GM19240 (cell line): ENCODE data around the gene MICAL1.

ENCODE experiments used
- DNase-seq: peaks from one replicate; pipeline ENCODE4 v3.0.0; 2011; ENCODE audit warnings: low spot score; ENCODE audit not compliant: insufficient read length

MICAL1 gene, protein sequence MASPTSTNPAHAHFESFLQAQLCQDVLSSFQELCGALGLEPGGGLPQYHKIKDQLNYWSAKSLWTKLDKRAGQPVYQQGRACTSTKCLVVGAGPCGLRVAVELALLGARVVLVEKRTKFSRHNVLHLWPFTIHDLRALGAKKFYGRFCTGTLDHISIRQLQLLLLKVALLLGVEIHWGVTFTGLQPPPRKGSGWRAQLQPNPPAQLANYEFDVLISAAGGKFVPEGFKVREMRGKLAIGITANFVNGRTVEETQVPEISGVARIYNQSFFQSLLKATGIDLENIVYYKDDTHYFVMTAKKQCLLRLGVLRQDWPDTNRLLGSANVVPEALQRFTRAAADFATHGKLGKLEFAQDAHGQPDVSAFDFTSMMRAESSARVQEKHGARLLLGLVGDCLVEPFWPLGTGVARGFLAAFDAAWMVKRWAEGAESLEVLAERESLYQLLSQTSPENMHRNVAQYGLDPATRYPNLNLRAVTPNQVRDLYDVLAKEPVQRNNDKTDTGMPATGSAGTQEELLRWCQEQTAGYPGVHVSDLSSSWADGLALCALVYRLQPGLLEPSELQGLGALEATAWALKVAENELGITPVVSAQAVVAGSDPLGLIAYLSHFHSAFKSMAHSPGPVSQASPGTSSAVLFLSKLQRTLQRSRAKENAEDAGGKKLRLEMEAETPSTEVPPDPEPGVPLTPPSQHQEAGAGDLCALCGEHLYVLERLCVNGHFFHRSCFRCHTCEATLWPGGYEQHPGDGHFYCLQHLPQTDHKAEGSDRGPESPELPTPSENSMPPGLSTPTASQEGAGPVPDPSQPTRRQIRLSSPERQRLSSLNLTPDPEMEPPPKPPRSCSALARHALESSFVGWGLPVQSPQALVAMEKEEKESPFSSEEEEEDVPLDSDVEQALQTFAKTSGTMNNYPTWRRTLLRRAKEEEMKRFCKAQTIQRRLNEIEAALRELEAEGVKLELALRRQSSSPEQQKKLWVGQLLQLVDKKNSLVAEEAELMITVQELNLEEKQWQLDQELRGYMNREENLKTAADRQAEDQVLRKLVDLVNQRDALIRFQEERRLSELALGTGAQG

DNA sequence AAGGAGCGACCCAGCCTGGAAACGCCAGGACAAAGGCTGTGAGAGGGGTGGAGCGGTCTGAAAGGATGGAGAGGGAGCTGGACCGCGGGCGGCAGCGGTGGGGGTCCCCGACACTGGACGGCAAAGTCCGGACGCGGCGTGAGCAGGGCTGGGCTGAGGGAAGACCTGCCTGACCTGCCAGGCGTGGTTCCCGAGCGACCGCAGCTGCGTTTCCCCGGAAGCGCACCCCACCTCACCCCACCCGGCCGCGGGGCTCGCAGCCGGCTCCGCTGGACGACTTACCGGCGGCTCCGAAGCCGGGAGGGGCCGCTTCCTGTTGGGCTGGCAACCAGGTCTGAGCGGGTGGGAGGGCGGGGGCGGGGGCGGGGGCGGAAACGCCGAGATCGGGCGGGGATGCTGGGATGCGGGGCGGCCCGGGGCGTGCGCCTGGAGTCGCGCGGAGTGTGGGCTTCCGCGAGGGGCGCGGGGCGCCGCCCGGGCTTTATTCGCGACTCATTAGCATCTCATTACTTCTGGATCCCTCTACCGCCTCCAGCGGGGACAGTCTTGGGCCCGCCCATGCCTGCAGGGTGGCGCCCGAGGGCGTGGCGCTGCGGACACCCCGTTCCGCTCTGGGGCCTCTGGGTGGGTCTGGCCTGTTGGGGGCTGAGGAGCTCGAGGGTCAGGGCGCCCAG is at the start of gene MICAL1:
TSS of gene MICAL1 (minus strand) at position 336 of the 674 bp plus-strand sequence. CDS start 1,576 bp downstream, outside the sequence.
- DNase-seq = peak; percentile 43

DNA sequence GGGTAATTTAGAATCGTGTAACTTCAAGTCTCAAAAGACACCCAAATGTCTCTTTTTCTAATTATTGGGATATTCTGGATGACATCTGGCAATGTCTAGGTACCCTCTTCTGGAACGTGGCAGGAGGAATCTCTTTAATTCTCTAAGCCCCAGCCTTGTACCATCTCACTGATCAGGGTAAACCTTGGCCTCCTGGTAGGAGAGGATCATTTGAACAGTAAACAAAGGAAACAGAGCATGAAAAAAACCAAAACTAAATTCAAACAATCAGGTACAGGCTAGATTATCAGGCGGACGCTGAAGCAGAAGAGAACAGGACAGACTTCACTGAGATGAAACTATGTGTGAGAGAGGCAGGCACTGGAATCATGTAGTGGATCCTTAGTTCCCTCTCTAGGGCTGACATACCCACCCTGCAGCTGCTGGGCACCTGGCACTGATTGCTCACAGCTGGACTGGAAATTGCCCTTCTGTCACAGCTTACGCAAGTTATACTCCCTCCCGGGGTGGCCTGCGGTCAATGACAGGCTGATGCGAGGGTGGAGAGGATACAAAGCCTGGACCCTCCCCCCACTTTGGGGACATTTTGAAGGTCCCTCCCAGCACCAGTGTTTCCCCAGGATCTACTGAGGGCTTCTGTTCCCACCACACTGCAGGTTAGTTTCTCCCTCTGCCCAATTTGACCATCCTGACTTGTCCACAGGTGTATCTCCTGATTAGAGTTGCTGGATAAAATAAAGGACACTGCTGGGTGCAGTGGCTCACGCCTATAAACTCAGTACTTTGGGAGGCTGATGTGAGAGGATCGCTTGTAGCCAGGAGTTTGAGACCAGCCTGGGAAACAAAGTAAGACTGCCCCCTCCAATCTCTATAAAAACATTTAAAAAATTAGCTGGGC is 48.0 kb upstream of the MICAL1 start:
- no peak for DNase-seq

DNA sequence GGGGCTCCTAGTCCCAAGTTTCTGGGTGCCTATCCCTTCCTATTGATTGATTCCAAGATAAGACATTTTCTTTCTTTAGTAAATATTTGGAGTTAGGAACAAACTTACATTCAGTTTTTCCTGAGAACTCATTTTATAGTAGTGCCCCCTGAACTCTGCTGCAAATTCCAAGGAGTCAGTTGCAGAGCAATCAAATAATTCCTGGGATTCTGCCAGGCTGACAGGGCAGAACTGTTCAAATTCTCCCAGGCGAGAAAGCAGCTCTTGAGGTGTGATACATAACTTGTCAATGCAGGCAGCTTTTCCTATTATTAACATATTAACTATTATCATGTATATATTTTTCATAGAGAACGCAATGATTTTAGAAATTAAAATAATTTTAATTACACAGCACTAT is 43.4 kb upstream of the MICAL1 start:
- no peak for DNase-seq

DNA sequence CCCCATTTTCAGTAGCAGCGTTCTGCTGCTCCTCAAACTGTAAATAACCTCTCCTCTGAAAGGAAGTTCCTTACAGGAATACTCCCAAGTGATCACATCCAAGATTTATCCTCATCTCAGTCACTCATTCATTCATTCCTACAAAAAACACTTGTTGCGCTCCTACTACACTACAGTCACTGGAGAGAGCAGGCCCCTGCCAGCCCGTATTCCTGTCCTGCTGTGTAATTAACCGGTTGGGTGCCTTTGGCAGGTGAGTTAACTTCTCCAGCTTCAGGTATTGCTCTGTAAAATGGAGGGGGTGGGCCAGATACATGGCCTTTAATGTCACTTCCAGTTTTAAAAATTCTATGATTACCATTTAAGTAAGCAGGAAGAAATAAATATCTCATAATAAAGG is 42.5 kb upstream of the MICAL1 start:
- no peak for DNase-seq

DNA sequence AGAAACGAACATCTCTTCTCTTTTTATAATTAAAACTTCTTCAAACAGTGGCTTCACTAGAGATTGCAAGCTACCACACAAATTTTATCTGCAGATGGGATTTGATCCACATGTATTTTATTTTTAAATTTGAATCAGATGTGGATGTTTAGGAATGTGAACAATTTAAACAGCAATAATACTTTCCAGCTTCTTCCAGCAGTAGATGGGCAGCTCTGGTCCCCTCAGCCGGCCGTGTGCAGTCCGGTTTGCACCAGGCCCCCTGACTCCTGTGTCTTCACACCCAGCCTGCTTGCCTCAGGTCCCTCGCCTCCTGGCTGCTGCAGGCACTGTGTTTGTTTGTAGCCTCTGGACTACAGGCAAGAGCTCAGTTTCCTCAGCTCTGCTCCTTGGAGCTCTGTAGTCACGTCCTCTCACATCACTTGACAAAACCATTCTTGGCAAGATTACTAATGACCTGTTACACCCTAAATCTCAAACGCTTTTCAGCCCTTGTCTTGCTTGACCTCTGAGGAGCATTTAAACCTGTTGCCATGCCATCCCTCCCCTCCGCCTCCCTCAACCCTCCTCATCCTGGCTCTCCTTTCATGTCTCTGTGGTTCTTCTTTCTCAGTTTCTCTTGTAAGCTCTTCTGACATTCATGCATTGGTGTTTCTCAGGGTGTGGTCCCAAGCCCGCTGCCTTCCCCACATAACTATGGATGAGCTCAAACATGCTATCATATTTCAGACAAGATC is 40.6 kb upstream of the MICAL1 start:
- no peak for DNase-seq

DNA sequence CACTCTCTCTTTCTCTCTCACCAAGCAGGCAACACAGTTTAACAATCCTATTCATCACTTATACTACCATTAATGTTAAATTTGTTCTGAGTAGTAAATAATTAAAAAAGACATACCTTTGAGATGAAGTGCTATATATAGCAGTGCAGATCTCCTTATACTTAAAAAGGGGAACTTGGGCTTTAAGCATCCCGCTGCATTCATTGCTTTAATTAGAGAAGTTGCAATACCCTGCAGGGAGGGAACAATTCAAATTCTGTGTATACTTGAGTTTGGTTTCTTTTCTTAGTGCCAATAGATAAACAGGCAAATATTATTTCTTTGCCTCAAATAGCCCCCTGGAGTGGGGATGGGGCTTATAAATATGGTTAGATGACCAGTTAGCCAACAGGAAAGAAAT is 38.3 kb upstream of the MICAL1 start:
- no peak for DNase-seq

DNA sequence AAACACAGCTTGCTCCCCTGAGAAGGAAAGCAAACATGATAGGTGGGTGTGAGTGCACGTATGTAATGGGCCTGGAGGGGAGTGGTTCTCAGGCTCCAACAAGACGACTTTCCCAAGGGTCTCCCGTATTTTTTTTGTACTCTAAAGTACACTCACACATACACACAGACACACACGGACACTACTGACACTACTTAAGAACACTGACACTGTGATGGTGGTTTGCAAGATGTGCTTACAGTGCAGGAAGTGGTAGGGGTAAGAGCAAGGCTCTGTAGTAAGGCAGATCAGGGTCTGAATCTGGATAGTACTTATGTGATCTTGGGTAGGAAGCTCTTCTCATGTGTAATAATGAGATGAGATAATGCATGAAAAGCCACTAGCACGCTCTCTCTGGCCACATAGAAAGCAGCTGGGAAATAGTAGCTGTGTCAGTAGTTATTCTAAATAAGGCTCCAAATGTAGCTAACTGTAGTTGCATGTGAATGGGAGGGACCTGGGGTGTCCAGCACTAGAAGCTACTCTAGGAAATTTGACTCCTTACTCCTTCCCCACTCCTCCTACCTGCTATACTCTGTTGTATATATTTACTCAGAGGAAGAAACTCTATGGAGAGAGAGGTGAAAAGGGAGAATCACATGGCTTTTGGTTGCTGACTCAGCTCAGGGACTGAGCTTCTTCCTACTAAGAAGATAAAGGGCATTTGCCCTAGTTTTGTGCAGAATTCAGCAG is 35.8 kb upstream of the MICAL1 start:
- no peak for DNase-seq

DNA sequence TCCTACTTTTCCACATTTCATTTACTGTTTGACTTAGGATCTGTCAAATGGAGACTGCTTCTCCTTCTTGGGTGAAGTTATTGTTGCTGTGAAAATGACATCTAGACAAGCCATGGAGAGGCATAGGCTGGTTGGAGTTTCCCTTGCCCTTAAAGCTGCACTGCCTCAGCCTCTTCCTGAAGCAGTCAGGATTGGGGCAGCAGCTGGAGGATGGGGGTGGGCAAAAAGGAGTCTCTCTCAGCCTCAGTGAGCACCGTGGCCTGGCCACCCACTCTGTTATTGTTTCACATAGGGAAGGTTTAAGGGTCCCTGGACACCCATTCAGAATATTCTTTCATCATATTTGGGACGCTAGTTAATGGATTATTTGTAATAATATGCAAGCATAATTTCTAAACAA is 35.1 kb upstream of the MICAL1 start:
- no peak for DNase-seq

DNA sequence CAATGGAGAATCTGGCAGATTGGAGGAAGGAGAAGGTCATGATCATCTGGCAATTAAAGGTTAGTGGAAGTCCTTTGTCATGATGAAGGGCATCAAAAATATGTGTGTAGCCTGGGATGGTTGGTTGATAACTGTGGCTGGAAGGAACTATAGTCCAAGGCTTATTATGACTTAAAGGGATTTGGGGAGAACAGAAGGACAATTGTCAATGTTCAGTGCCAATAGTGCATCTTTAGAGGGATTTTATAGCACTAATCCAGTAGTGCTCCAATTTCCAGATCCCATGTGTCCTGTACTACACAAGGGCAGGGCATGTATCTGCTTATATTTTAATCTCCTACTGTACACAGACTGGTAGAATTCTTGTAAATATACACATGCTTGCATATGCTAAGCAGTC is 32.4 kb upstream of the MICAL1 start:
- no peak for DNase-seq

DNA sequence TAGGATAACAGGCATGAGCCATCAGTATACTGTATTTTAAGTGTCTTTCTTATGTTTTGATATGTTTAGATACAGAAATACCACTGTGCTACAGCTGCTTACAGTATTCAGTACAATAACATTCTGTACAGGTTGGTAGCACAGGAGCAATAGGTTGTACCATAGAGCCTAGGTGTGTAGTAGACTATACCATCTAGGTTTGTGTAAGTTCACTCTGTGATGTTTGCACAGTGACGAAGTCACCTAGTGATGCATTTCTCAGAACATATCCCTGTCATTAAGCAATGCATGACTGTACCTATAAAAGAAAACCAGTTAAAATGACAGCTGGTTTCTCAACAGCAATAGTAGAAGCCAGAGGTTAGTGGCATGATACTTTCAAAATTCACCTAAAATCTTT is 30.5 kb upstream of the MICAL1 start:
- no peak for DNase-seq

DNA sequence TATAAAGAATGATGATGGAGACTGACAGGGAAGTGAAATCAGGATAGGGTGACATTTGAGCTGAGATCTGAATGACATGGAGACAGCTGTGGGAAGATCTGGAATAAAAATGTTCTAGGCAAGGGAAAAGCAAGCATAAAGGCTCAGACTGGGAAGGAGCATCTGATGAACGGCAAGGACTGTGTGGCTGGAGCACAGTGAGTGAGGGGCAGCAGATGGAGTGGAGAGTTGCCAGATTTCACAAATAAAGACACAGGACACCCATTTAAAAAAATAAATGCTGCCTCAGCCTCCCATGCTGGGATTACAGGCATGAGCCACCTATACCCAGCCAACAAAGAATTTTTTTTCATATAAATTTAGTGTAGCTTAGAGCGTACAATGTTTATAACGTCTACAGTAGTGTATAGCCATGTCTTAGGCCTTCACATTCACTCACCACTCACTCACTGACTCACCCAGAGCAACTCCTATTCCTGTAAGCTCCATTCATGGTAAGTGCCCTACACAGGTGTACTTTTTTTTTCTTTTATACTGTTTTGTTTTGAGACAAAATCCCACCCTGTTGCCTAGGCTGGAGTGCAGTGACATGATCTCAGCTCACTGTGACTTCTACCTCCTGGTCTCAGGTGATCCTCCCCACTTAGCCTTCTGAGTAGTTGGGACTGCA is 29.8 kb upstream of the MICAL1 start:
- DNase-seq = no peak

DNA sequence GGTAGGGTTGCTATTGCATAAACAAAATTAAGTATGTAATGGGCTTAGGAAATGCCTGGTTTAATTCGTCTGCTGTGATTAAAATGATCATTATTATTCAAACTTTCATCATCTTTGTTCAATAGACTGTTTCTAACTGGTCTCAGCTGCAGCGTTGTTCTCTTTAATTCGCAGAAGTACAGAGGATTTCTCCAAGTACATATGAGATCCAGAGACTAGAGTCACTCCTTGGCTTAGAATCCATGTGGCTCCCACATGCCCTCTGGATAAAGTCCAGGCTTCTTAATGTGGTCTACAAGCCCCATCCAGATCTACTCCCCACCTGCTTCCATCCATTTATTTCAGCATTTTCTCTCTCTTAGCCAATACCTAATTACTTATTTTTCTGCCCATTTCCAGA is 28.6 kb upstream of the MICAL1 start:
- DNase-seq = no peak

DNA sequence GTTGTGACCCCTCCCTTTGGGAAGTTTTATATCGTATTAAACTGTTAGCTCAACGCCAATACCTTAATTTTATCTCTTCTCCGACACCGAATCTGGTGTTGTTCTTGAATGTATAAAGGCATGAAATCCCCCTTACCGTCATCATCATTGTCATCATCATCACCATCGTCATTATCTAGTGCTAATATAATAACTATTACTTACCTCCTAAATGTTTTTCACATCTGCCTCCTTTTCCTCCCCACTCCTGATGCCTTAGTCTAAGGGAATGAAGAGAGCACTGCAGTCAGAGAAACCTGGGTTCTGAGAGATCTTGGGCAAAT is 28.1 kb upstream of the MICAL1 start:
- DNase-seq = no peak

DNA sequence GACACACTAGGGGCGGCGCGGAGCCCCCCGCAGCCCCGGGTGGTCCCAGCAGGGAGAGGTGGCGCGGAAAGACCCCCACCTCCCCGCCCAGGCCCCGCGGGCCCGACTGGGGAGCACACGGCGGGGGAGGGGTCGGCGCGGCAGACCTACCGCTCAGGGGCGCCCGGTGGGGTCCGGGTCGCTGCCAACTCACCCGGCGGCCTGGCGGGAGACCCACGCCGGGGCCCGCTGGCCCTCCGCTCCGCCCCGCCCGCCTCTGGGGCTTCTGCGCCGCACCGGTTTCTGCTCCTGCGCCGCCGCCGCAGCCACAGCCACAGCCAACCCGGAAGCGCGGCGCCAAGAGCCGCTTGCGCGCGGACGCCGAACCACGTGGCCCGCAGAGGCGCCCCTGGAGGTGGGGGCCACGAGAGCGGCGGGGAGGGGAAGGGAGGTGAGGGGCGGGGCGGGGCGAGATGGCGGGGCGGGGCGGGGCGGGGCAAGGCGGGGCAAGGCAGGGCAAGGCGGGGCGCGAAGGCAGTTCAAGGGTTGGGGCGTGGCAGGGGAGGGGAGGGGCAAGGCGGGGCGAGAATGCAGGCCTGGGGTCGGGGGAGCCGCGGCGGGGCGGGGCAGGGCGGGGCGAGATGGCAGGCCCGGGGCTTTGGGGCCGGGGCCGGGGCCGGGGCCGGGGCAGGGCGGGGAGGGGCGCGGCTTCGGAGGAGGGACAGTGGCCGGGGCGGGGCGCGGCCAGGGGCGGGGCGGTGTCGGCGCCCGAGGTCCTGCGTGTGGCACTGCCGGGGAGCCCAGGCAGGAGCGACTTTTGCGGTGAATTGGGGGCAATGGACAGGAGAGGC is 27.5 kb upstream of the MICAL1 start, which contains the start of gene ZBTB24:
TSS of gene ZBTB24 (minus strand) at position 315 of the 830 bp plus-strand sequence. CDS start 1,193 bp downstream, outside the sequence.
- peak; percentile 77 for DNase-seq

DNA sequence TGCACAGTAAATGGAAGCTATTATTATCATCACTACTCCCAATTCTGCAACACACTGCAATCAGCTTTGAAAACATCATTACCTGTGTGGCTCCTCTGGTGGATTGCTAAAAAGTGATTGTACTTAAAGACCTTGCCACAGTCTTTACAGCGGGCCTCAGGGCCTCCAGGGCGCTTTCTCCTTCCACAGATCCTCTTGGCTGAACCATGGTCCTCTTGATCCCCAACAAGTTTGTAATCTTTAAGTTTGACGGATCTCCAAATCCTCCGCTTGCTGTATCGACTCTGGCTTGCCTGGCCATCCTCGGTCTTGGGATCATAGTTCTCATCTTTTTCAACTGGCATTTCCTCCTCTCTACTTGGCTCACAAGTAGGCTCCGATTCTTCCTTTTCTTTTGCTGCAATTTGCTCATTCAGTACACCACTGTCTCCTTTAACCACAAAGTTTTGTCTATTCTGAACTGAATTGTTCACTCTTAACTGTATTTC is 25.5 kb upstream of the MICAL1 start:
- no peak for DNase-seq

DNA sequence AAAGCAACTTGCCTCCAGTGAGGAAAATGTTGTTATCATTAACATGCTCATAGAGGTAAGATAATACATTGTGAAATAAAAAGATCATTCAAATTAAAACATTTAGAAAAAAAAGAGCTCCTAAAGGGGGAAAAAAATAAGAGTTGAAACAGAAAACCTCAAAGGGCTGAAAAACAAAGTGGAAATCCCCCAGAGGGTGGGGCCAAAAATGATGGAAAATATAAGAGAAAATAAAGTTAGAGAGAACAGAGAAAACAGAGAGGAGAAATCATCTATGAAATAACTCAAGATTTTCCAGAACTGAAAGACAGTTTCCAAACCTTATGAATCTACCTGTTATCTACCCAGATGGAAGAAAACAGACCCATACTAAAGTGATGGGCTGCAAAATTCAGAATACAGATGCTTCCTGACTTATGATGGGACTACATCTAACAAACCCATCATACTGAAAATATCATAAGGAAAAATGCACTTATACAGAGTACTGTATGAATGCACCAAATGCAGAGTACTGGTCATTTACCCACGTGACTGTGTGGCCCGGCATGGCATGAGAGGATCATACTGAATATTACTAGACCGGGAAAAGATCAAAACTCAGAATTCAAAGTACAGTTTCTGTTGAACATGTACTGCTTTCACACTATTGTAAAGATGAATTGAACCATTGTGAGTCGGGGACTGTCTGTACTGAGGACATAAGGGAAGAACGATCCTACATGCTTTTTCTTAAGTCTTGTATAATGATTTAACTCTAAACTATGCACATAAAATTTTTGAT is 23.5 kb upstream of the MICAL1 start:
- no peak for DNase-seq
